K562 (cell line): ENCODE measurements around the gene OSGIN1.

Experiments used
- CHD7 ChIP-seq: fragments of 200-600 bp; sonication (generic); IDR thresholded peaks from one replicate; pipeline ENCODE4 v1.6.1; 2012; ENCODE audit warnings: mild to moderate bottlenecking, low read depth, low read length, inconsistent platforms
- CTCF ChIP-seq, 3 experiments: IDR thresholded peaks in 2 of 3; conservative IDR thresholded peaks in 1 of 3; 2 replicates each; pipeline ENCODE4 v1.5.1; 2011 to 2012; ENCODE audit warnings: low read length in 3 of 3, mild to moderate bottlenecking in 3 of 3, control low read depth in 2 of 3, improper control_type of control experiment in 1 of 3, inconsistent platforms in 1 of 3, low read depth in 1 of 3, mixed read lengths in 1 of 3, moderate library complexity in 1 of 3; ENCODE audit not compliant: insufficient read depth in 2 of 3
- POLR2A ChIP-seq: fragments of 450-650 bp; conservative IDR thresholded peaks from 2 replicates; pipeline ENCODE4 v1.6.1; 2016
- POLR2AphosphoS2 ChIP-seq: IDR thresholded peaks from 2 replicates; pipeline ENCODE4 v1.6.1; 2012; ENCODE audit warnings: low read length, improper control_type of control experiment

- TF ChIP-seq CHD7 (no peak), CTCF (IDR thresholded peaks at IDR 0.05 in 2 of 3, conservative IDR thresholded peaks at IDR 0.05 in 1 of 3; ENCODE audit: insufficient read depth in 2 of 3, low read depth in 1 of 3, low read length in 3 of 3) (no peak), POLR2A (no peak), POLR2AphosphoS2 (no peak)
Observed at GRCh38 chr16:83929811-83930555, 23.1 kb upstream of the OSGIN1 start.
